Activated CD4-positive, alpha-beta T cell treated with anti-CD3 and anti-CD28 coated beads, Interleukin-2, Interleukin-6, amounts not matched to agents 100 ng/mL and 50 ng/mL, durations not matched to agents 16 hours and 8 hours (primary cell): Measurements from ENCODE around the gene MGMT.

Experiments used
- DNase-seq: peaks from one replicate; pipeline ENCODE4 v3.0.0-alpha.2; 2020

The MGMT gene

DNA sequence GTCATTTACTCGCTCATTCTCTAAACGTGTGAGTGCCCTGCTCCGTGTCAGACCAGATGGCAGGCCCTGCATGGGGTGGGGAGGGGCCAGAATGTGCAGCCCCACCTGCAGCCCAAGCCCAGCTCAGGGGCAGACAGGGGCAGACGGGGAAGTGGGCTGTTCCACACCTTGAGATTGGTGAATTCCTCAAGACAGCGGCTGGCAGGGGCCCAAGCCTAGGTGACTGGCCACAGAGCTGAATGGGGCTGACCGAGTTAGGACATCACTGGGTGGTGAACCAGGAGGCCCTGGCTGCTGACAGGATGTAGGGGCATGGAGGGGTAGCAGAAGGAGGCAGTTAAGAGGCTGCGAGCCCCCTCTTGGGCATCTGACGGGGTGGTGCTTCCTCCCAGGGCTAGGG is 79.1 kb downstream of the MGMT start:
- DNase-seq: no peak

DNA sequence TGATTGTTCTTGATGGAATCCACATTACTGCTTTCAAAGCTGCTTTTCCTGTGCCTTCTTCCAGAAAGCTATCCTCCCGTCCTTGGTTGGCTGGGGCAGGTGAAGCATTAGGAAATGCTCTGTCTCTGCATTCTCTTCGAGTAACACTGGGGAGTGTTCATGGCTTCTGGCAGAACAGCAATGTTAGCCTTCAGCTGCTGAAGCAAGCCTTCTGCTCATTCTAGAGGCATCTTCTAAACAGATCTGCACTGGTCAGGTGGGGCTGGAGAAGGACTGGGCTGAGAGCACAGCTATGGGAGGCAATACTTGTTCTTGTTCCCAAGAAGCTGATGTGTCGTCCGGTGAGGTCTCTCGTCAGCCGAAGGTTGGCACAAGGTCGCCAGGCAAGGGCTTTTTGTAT is 80.6 kb downstream of the MGMT start:
- DNase-seq: no peak

DNA sequence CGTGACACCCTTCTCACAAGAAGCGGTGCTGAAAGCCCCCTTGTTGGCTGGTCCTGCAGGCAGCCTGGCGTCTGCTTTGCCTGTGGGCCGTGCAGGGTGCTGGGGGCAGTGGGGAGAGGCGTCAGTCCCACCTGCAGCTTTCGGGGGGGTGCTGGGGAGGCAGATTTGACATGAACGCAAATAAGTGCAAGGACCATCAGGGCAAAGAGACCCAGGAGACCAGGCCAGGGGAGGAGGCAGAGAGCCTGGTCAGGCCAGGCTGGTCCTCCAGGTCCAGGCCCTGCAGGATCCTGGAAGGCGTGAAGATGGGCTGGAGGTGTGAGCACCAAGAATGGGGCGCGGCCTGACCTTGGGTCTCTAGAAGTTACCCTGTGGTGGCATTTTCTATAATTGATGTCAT is 81.6 kb downstream of the MGMT start:
- no peak for DNase-seq

DNA sequence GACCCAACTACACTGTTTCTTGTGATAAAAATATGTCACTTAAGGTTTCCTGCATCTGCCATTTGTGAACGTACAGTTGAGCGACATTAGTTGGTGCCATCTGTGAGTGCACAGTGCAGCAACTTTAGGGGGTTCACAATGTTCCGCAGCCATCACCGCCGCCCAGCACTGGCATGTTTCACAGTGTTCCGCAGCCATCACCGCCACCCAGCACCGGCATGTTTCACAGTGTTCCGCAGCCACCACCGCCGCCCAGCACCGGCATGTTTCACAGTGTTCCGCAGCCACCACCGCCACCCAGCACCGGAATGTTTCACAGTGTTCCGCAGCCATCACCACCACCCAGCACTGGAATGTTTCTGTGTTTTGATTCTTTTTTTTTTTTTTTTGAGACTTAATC is 83.0 kb downstream of the MGMT start:
- DNase-seq: no peak

DNA sequence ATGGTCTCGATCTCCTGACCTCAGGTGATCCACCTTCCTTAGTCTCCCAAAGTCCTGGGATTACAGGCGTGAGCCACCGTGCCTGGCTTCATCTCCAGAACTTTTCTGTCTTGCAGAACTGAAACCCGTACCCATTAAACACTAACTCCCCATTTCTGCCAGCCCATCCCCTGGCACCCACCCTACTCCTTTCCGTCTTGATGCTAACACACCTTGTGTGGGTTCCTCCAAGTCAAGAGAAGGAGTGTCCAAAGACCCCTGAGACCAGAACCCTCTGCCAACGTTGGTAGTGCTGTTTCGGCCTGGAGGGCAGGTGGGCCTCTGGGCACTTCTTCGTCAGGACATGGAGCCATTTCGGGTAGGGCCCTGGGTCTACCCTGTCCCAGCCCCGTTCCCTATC is 83.6 kb downstream of the MGMT start:
- no peak for DNase-seq

DNA sequence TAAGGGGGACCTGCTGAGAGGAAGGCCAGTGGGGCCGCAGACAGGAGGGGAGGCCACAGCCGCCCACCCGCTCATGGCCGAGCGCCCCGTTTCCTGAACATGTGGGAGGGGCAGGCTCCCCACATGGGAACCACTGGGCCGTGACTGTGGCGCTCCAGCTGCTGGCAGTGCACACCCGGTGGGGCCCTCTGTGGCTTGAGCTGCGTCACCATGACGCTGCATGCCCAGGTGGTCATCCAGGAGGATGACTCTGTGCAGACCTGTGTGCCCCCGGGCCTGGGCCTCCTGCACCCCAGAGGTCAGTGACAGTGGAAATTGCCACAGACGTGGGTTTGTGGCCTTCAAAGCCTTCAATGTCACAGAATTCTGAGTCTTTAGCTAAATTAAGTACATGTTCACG is 85.1 kb downstream of the MGMT start:
- no peak for DNase-seq

DNA sequence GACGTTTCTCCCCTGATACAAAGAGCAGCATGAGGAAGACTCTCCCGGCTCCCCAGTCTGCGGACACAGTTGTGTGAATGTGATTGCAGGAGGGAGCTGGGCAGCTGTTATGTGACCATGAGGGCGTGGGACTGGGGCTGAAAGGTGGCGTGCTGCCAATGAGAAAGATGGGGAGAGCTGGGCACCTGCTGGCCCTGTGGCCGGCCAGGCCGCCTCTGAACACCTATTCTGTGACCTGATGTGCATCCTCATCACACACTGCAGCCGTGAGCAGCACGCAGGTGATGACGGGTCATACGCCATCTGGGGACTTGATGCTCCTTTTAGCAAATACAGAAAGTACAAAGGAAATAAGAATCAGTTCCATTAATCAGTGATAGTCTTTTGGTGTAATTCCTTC is 86.9 kb downstream of the MGMT start:
- DNase-seq: no peak

DNA sequence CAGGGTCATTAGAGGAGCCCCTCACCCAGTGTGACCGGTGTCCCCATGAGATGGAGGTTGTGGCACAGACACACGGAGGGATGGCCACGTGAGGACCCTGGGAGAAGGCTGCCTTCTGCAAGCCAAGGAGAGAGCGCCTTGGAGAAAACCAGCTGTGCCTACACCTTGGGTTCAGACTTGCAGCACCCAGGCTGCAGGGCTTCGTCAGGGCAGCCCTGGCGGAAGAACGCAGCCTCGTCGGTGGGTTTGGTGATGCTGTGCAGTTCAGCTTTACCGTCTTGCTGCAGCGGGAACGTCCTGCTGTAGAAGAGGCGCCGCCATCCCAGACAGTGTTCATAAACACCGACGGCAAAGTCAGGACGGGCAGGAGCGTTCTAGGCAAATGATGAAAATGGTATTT is 89.3 kb downstream of the MGMT start:
- no peak for DNase-seq

DNA sequence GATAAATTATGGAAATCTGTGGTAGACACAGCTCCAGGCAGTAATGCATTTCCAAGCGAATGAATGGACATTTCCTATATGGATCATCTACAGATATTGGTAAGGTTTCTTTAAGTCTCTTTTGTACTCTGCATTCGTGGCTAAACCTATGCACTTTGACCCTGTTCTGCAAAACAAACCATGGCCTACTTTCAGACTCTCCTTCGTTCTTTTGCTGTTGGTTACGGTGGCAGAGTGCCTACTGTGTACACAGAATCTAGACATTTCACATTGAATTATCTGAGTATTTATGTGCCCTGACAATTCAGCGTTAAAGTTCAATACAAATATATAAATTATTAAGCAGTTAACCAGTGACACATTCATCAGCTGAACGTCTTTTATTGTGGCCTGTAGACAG is 93.3 kb downstream of the MGMT start:
- DNase-seq: no peak

DNA sequence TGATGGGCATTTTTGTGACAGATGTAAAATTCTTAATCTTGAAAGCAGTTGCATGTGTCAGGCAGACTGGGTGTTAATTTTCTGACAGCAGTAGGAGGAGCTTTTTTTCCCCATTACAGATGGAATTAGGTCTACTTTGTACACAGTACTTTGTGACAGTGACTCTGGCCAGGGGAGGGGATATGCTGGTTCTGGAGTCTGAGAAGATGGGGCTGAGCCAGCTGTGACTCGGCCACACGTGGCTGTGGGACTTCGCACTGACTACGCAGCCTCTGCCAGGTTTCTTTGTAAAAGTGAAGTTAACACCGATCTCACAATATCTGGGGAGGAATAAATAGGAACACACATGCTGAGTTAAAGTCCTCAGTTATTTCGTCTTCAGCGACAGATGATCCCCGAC is 95.4 kb downstream of the MGMT start:
- DNase-seq: no peak

DNA sequence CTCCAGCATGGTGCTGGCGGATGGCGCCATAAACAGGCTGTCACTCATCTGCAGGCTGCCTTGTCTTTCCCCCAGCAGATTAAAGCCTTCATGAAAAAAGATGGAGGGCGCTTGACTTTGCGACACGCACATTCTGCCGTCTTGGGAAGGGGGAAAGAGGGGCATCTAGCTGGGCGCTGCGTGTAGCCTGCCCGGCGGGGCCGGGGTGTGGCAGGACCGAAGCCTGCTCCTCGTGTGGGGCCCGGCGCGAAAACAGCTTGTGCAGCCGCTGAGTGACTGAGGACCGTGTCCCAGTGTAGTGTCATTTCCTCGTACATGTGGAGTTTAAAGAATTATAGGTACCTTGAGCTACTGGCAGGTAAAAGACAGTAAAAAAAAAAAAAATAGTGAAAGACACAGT is 97.9 kb downstream of the MGMT start:
- DNase-seq: no peak

DNA sequence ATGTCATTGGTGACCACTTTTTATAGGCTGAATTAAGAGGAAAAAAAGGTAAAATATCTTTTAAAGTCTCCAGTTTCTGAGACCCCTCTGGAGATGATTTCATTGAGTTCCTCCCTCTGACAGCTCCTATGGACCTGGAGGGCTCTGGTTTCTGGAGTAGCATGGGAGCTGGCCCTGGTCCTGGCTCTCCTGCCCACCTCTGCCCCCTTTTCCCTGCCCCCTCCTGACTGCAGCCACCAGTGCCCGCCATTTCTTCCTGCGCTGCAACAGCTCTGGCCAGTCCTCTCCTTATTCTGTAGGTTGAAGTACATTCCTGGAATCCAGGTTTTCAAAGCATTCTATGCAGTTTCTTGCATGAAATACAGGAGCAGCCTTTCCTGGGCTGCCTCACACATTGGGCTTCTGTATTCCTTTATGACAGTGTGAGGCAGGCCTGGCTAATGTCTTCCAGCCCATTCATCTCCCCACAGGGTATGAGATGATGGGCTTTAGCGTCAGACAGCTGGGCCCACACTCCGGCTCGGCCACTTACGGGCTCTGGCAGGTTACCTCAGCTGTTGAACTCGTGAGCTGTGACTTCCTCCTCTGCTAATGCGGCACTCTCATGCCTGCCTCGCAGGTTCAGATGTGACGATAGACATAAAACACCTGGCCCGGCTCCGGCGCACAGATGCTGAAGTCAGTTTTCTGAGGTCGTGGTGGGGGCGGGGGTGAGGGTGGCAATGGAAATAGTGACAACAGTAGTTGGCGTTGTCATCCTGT is 101.7 kb downstream of the MGMT start:
- no peak for DNase-seq

DNA sequence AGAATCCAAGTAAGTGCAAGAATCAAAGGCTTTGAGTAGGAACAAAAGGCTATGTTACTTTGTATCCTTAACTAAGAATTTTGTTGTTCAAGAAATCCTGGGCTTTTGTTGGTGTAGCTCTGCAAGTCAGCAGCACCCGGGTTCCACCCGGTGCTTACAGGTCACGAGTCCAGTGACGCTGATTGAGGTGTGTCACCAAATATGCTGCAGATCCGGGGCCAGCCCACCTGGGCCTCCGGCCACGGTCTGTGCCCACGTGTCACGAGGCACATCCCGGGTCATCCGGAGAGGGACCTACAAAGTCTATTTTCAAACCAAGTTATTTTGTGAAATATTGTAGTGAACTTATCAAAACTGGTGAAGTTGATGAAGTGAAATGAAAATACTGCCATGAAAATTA is 103.1 kb downstream of the MGMT start:
- no peak for DNase-seq

DNA sequence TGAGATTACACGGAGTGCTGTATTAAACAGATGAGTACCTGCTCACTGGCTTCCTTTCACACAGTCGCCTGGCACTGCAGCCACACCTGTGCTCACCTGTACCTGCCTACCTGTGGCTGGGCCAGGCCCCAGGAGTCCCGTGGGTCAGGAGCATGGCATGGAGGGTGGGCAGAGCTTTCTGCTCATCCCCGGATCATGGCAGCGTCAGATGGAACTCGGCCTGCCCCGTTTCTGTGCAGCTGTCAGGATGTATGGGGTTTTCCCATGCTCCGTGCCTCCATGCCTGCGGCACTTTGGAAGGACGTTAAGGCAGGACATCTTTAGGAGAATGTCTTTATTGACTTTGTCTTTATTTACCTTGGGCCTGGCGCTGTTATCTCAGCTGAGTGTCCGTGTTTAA is 112.2 kb downstream of the MGMT start:
- DNase-seq: no peak

DNA sequence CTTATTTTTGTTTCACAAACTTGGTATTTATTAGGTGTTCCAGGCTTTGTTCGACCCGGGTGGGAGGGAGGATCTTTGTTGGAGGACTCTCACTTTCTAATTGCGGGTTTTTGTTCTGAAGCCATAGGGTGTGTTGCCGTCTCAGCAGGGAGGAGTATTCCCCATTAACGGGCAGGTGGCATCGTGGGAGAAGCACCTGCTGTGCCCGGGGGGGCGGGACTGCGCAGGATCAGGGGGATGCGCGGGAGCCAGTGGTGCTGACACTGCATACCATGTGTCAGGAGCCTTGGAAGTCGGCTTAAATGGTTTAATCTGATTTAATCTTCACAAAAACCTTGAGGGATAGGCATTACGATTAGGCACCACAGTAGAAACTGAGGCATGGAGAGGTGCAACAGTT is 113.0 kb downstream of the MGMT start:
- DNase-seq: no peak

DNA sequence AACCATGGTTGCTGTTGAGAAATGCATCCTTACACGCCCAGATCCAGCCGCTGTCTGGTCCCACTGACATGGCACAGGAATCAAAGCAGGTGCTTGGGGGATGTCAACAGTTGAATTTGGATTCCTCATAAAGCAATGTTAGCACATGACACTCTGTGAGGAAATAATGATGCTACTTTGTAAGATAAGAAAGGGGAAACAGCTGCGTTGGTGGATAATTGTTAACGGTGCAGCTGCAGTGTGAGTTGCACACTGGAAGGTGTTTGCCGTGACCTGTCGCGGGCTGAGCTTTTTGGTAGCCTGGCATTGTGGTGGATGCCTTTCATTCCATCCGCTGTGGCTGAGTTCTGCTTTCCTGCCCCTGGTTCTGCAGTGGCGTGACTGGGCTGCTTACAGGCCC is 113.9 kb downstream of the MGMT start:
- DNase-seq: no peak

DNA sequence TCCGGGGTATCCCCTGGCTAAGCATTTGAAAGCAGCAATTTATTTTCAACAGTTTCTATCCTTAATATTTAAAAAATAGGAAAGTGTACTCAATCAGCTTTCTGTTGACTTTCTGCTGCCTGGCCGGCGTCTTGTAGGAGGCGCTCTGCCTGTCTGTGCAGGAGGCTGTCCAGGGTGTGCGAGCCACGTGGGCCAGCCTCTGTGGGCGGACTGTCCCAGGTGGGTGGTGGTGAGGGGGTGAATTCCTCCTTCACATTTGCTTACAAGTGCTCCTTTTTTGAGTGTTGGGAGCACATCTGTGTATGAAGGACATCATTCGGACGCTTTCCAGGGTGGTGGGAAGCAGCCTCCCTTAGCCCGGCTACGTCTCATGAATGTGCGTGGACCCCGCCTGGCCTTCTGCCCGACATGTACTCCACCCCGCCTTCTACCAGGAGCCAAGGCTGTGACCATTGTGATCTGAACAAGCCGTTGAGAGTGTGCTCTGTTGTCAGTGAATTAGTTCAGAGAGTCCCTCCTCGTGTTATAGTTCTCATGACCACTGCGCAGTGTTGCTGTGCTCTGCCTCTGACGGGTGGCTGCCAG is 114.9 kb downstream of the MGMT start:
- no peak for DNase-seq

DNA sequence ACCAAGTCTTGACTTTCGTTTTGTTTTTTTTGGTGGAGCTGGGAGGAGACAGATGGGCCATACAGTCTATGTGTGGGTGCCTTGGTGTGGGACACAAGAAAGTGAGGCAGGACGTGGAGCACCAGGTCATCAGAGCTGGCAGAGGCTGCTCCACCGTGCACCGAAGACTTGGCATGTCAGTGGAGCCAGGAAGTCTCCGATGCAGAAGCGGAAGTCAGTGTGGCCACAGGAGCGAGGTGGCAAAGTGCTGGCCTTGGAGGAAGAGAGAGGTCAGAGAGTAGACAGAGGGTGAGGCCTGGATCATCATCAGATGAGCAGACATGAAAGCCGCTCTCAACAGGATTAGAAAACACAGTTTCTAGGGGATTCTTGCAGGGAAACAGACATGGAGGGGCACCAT is 116.8 kb downstream of the MGMT start:
- DNase-seq: no peak

DNA sequence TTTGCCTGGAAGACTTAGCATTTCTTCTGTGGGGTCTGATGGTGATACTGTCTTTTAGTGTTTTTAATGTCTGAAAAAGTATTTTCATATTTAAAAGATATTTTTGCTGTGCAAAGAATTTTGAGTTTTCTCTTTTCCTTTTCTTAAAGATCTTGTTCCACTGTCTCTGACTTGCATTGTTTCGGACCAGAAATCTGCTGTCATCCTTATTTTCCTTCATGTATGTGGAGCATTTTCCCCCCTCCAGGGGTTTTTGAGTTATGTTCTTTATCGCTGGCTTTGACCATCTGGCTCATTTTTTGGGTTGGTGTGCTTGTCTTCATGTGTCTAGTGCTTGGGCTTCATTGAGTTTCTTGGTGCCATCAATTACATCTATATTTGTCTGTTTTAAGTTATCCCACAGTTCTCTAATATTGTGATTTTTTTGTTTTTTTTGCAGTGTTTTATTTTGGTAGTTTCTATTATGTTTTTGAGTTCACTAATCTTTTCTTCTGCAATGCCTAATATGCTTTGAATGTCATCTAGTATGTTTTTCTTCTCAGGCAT is 119.9 kb downstream of the MGMT start:
- DNase-seq: no peak

DNA sequence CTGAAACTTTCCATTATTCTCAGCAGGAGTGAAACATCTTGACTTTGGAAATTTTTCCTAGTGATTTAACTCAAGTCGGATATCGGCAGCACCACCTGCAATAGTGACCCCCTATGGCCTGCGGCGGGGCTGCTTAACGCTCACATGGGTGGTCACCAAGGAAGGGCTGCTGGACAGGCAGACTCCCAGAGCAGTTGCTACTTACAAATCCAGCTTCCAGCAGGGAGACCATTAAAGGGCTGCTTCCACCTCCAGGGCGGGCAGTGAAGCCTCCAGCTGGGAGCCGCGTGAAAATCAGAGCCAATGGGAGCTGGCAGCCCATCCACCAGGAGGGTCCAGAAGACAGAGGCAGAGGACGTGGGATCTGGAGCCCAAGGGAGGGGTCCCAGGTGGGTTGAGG is 122.5 kb downstream of the MGMT start:
- DNase-seq: no peak

DNA sequence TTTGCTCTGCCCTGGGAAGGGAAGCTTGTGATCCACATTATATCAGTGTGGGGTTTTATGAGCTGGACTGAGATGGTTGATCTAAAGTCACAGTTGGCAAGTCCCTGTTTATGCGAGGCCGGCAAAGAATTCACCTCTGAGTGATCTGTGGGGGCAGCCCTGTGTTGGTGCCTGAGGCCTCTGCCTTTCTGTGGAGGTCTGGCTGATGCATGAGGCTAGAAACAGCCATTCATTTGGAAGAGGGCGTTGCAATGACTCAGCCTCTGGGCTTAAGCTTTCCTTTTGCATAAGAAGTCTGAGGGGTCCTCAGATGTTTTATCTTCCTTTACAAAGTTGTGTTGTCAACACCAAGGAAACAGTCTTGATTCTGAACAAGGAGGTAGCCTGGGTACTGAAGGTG is 126.9 kb downstream of the MGMT start:
- no peak for DNase-seq

DNA sequence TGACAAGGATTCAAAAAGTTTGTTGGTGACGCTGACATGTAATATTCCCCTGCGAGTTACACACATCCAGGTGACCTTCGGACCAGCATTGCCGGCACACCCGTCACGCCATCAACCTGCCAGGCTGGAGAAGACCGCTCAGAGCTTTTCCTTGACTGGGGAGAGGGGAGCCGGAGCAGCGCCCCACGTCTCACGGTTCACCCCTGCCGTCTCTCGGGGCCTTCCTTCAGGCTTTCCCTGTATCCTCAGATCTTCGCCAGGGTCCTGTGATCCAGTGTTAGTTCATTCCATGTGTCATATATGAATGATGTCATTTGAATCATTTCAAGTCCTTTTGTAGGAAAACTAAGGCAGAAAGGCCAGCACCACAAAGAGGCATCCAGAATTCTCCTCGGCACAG is 127.8 kb downstream of the MGMT start:
- no peak for DNase-seq

DNA sequence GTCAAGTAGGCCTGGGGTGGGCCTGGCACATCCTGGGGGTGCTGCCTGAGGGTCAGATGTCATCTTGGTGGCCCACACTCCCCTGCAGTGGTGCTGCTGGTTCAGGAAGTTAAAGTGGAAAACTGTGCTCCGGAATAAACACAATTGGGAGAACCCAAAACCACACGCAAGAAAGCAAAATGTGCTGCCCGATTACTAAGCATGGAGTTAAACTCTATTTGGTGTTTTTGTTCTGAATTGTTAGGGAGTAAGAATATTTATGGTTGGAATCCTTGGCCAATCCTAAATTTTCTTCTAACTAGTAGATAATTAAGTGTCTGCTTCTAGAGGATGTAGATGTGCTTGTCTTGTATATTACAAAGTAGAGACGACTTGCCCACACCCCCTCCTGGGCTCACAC is 131.4 kb downstream of the MGMT start:
- no peak for DNase-seq

DNA sequence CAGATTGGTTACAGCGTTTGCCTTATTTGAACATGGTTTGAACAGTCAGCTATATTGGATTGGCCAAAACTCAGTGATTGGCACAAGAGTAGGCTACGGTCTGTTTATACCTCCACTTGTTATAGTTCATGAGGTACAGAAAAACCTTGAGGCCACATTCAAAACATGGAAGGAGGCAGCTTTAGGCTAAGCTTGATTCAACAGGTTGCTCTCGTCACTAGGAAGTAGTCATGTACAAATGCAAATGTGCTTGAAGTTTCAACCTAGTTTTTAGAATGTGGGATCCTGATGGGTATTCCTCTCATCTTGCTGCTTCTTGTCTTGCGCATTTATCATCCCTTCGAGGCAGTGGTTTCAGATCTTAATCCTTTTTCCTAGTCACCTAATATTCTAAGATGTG is 132.1 kb downstream of the MGMT start:
- no peak for DNase-seq

DNA sequence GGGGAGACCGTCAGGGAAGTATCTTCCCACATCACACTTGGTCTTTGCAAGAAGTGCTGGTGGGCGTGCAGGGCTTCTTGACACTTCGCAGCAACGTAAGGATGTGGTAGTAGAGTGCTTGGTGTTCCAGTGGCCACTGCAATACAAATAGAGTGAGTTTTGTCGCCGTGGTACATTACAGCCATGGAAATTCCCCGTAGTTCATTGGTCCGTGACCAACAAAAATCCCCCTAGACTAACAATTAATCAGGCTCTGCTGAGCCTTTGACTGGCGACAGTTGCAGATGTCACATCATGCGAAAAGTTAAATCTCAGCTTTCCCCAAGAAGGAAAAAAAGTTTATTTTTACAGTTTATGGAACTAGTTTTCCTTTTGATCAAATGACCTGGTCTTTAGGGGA is 134.7 kb downstream of the MGMT start:
- no peak for DNase-seq
